K562 (cell line): ENCODE data around the gene AUNIP. TPM values are rescaled to one million over a fixed set of nuclear protein-coding genes. Genes with fewer than 3 reads are reported as not detected.

Source experiments
- ASH1L ChIP-seq: fragments of 450-650 bp; IDR thresholded peaks from 2 replicates; pipeline ENCODE4 v1.6.1; 2018; ENCODE audit warnings: borderline replicate concordance, mild to moderate bottlenecking, low read depth; ENCODE audit not compliant: partially characterized antibody
- BACH1 ChIP-seq: fragments of 200-800 bp; sonication (Bioruptor generic); IDR thresholded peaks from 2 replicates; pipeline ENCODE4 v1.6.1; 2016; ENCODE audit warnings: missing genetic modification characterization, missing compliant biosample characterization
- DPF2 ChIP-seq: fragments of 450-650 bp; IDR thresholded peaks from 2 replicates; pipeline ENCODE4 v1.6.1; 2016
- HMGN3 ChIP-seq: IDR thresholded peaks from 2 replicates; pipeline ENCODE4 v1.6.1; 2011; ENCODE audit warnings: borderline replicate concordance, low read depth, mild to moderate bottlenecking, mixed read lengths, low read length; ENCODE audit not compliant: insufficient read length; ENCODE audit errors: extremely low read depth
- MITF ChIP-seq: IDR thresholded peaks from 2 replicates; pipeline ENCODE4 v1.6.1; 2014; ENCODE audit warnings: antibody characterized with exemption
- MLX ChIP-seq, 2 experiments: fragments of 450-650 bp in 1 of 2; sonication (generic) in 1 of 2; formaldehyde crosslinking; conservative IDR thresholded peaks; 2 replicates each; pipeline versions ENCODE4 v1.4.0 to v1.8.1; 2020 to 2022; ENCODE audit warnings: mild to moderate bottlenecking in 1 of 2, missing genetic modification reagents in 1 of 2
- NR1H2 ChIP-seq: sonication (generic); formaldehyde crosslinking; IDR thresholded peaks from 2 replicates; pipeline ENCODE4 v1.4.0; 2020; ENCODE audit warnings: mild to moderate bottlenecking, missing genetic modification reagents
- SIRT6 ChIP-seq: IDR thresholded peaks from one replicate; pipeline ENCODE4 v1.6.1; 2012; ENCODE audit warnings: low read depth, mild to moderate bottlenecking, control low read depth, inconsistent platforms, low read length, moderate library complexity
- SNRNP70 ChIP-seq: fragments of 200-400 bp; formaldehyde crosslinking; optimal IDR thresholded peaks from 2 replicates; pipeline ENCODE3; 2017; ENCODE audit warnings: low read depth, low read length
- TAF15 ChIP-seq: fragments of 200-400 bp; formaldehyde crosslinking; IDR thresholded peaks from 2 replicates; pipeline ENCODE4 v1.6.1; 2017; ENCODE audit warnings: mild to moderate bottlenecking, low read depth, low read length, moderate library complexity
- ZFP36 ChIP-seq: fragments of 150-350 bp; IDR thresholded peaks from 2 replicates; pipeline ENCODE4 v1.6.1; 2018; ENCODE audit warnings: low read length, low read depth; ENCODE audit not compliant: partially characterized antibody
- polyA plus RNA-seq, 8 experiments: library from polyadenylated mRNA; depleted of rRNA in 4 of 8; stranded (reverse) in 5 of 8; unstranded in 3 of 8; fragments of >200 nt; fragmentation: Nextera tagmentation in 2 of 8; fragmentation: Illumina TruSeq in 1 of 8; extraction: Ambion mirVana in 2 of 8; extraction: Trizol in 1 of 8; gene quantifications; 2 replicates each; pipeline versions ENCODE4 v1.2.1 to v1.2.3, GENCODE V29; 2011 to 2014; ENCODE audit warnings: inconsistent platforms in 1 of 8, missing spikeins in 1 of 8
- total RNA-seq, 7 experiments: library from RNA; depleted of rRNA in 6 of 7; stranded (reverse); fragments of >200 nt in 6 of 7; fragmentation: Illumina TruSeq in 2 of 7; extraction: Trizol in 2 of 7; gene quantifications; 2 replicates each; pipeline versions ENCODE4 v1.2.1 to v1.2.3, GENCODE V29; 2011 to 2021; ENCODE audit warnings: low replicate concordance in 1 of 7
- TF ChIP-seq, protein P1 (sequence below): fragments of 200-600 bp; sonication (generic); IDR thresholded peaks from one replicate; pipeline ENCODE4 v1.6.1; 2012; ENCODE audit warnings: mild to moderate bottlenecking, low read depth, low read length, inconsistent platforms
- TF ChIP-seq, protein P2 (sequence below): sonication (generic); formaldehyde crosslinking; IDR thresholded peaks from 2 replicates; pipeline ENCODE4 v1.8.0; 2022; ENCODE audit warnings: mild to moderate bottlenecking, missing genetic modification reagents

AUNIP gene
- total and polyA plus RNA-seq, 9 of the 15 experiments (the other 6 are each of a cell fraction or from before 2014, with no cell fraction given): 12.1 to 53.8 (median 47.1) TPM

GRCh38 chr1:25906644-25907300, 47.5 kb upstream of the AUNIP start (continued):
- TF ChIP-seq, protein P1, sequence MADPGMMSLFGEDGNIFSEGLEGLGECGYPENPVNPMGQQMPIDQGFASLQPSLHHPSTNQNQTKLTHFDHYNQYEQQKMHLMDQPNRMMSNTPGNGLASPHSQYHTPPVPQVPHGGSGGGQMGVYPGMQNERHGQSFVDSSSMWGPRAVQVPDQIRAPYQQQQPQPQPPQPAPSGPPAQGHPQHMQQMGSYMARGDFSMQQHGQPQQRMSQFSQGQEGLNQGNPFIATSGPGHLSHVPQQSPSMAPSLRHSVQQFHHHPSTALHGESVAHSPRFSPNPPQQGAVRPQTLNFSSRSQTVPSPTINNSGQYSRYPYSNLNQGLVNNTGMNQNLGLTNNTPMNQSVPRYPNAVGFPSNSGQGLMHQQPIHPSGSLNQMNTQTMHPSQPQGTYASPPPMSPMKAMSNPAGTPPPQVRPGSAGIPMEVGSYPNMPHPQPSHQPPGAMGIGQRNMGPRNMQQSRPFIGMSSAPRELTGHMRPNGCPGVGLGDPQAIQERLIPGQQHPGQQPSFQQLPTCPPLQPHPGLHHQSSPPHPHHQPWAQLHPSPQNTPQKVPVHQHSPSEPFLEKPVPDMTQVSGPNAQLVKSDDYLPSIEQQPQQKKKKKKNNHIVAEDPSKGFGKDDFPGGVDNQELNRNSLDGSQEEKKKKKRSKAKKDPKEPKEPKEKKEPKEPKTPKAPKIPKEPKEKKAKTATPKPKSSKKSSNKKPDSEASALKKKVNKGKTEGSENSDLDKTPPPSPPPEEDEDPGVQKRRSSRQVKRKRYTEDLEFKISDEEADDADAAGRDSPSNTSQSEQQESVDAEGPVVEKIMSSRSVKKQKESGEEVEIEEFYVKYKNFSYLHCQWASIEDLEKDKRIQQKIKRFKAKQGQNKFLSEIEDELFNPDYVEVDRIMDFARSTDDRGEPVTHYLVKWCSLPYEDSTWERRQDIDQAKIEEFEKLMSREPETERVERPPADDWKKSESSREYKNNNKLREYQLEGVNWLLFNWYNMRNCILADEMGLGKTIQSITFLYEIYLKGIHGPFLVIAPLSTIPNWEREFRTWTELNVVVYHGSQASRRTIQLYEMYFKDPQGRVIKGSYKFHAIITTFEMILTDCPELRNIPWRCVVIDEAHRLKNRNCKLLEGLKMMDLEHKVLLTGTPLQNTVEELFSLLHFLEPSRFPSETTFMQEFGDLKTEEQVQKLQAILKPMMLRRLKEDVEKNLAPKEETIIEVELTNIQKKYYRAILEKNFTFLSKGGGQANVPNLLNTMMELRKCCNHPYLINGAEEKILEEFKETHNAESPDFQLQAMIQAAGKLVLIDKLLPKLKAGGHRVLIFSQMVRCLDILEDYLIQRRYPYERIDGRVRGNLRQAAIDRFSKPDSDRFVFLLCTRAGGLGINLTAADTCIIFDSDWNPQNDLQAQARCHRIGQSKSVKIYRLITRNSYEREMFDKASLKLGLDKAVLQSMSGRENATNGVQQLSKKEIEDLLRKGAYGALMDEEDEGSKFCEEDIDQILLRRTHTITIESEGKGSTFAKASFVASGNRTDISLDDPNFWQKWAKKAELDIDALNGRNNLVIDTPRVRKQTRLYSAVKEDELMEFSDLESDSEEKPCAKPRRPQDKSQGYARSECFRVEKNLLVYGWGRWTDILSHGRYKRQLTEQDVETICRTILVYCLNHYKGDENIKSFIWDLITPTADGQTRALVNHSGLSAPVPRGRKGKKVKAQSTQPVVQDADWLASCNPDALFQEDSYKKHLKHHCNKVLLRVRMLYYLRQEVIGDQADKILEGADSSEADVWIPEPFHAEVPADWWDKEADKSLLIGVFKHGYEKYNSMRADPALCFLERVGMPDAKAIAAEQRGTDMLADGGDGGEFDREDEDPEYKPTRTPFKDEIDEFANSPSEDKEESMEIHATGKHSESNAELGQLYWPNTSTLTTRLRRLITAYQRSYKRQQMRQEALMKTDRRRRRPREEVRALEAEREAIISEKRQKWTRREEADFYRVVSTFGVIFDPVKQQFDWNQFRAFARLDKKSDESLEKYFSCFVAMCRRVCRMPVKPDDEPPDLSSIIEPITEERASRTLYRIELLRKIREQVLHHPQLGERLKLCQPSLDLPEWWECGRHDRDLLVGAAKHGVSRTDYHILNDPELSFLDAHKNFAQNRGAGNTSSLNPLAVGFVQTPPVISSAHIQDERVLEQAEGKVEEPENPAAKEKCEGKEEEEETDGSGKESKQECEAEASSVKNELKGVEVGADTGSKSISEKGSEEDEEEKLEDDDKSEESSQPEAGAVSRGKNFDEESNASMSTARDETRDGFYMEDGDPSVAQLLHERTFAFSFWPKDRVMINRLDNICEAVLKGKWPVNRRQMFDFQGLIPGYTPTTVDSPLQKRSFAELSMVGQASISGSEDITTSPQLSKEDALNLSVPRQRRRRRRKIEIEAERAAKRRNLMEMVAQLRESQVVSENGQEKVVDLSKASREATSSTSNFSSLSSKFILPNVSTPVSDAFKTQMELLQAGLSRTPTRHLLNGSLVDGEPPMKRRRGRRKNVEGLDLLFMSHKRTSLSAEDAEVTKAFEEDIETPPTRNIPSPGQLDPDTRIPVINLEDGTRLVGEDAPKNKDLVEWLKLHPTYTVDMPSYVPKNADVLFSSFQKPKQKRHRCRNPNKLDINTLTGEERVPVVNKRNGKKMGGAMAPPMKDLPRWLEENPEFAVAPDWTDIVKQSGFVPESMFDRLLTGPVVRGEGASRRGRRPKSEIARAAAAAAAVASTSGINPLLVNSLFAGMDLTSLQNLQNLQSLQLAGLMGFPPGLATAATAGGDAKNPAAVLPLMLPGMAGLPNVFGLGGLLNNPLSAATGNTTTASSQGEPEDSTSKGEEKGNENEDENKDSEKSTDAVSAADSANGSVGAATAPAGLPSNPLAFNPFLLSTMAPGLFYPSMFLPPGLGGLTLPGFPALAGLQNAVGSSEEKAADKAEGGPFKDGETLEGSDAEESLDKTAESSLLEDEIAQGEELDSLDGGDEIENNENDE: no peak
- TF ChIP-seq TAF15 (no peak), MITF (no peak), DPF2 (0 out of 2 replicates have a peak, but pooled peaks have one; percentile 8), HMGN3 (peak; percentile 57), SIRT6 (no peak), ASH1L (no peak), ZFP36 (no peak), NR1H2 (no peak), SNRNP70 (no peak), MLX (CRISPR knock-in tag; conservative IDR thresholded peaks at IDR 0.05) (no peak), BACH1 (tag) (no peak)
- TF ChIP-seq, protein P2, sequence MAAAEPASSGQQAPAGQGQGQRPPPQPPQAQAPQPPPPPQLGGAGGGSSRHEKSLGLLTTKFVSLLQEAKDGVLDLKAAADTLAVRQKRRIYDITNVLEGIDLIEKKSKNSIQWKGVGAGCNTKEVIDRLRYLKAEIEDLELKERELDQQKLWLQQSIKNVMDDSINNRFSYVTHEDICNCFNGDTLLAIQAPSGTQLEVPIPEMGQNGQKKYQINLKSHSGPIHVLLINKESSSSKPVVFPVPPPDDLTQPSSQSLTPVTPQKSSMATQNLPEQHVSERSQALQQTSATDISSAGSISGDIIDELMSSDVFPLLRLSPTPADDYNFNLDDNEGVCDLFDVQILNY (CRISPR knock-in tag): 0 out of 2 replicates have a peak, but pooled peaks have one; percentile 48
